GM23338 (cell line): Measurements from ENCODE around the gene RABL6. TPM values are rescaled to one million over a fixed set of nuclear protein-coding genes. Genes with fewer than 3 reads are reported as not detected.

ENCODE experiments used
- ATAC-seq: fragments of 200-7000 bp; cut with Tn5 transposase; 3 replicates; pipeline ENCODE4 v1.9.1; 2020
- DNase-seq: peaks from one replicate; pipeline ENCODE4 v3.0.0-alpha.2; 2015; ENCODE audit warnings: low spot score
- H2AFZ ChIP-seq: fragments of 200-600 bp; sonication (generic); 2 replicates; pipeline ENCODE4 v1.8.0; 2016; ENCODE audit warnings: antibody characterized with exemption, mild to moderate bottlenecking, moderate library complexity
- H3F3A ChIP-seq: fragments of 200-600 bp; sonication (generic); replicated peaks from 2 replicates; pipeline ENCODE4 v1.8.0; 2017; ENCODE audit warnings: antibody characterized with exemption, mixed run types, low read depth
- H3K27ac ChIP-seq: fragments of 200-600 bp; sonication (generic); 2 replicates; pipeline ENCODE4 v1.6.1; 2016; ENCODE audit warnings: low read depth
- H3K27me3 ChIP-seq: fragments of 200-600 bp; sonication (generic); 2 replicates; pipeline ENCODE4 v1.8.0; 2016; ENCODE audit warnings: mild to moderate bottlenecking, mixed run types, moderate library complexity; ENCODE audit not compliant: insufficient read depth
- H3K36me3 ChIP-seq: fragments of 200-600 bp; sonication (generic); 2 replicates; pipeline ENCODE4 v1.8.0; 2016; ENCODE audit warnings: mild to moderate bottlenecking; ENCODE audit not compliant: insufficient read depth
- H3K4me1 ChIP-seq: fragments of 200-600 bp; sonication (generic); 2 replicates; pipeline ENCODE4 v1.8.0; 2016; ENCODE audit warnings: mild to moderate bottlenecking, moderate library complexity; ENCODE audit not compliant: insufficient read depth
- H3K4me2 ChIP-seq: fragments of 200-600 bp; sonication (generic); 2 replicates; pipeline ENCODE4 v1.7.1; 2017; ENCODE audit warnings: mixed run types
- H3K4me3 ChIP-seq: fragments of 200-600 bp; sonication (generic); 2 replicates; pipeline ENCODE4 v1.6.1; 2016; ENCODE audit warnings: mixed run types
- H3K79me2 ChIP-seq: fragments of 200-600 bp; sonication (generic); replicated peaks from 2 replicates; pipeline ENCODE4 v1.8.0; 2017; ENCODE audit warnings: mild to moderate bottlenecking; ENCODE audit not compliant: insufficient read depth
- H3K9me2 ChIP-seq: fragments of 200-600 bp; sonication (generic); 2 replicates; pipeline ENCODE4 v1.8.0; 2017; ENCODE audit not compliant: insufficient read depth
- H4K20me1 ChIP-seq: fragments of 200-600 bp; sonication (generic); replicated peaks from 2 replicates; pipeline ENCODE4 v1.8.0; 2017; ENCODE audit warnings: mild to moderate bottlenecking; ENCODE audit not compliant: insufficient read depth
- H3K27ac Mint-ChIP-seq: 2 replicates; pipeline ENCODE4 v1.8.0; 2020; ENCODE audit warnings: inconsistent platforms, mild to moderate bottlenecking, moderate library complexity, mixed read lengths
- H3K27me3 Mint-ChIP-seq: 3 replicates; pipeline ENCODE4 v1.8.0; 2022; ENCODE audit warnings: low read depth, mild to moderate bottlenecking, moderate library complexity, mixed read lengths, inconsistent platforms; ENCODE audit not compliant: insufficient read depth, poor library complexity
- H3K36me3 Mint-ChIP-seq: 3 replicates; pipeline ENCODE4 v1.8.0; 2021; ENCODE audit warnings: low read depth, mild to moderate bottlenecking, inconsistent platforms, moderate library complexity, mixed read lengths
- H3K4me1 Mint-ChIP-seq: 3 replicates; pipeline ENCODE4 v1.8.0; 2020; ENCODE audit warnings: mild to moderate bottlenecking, inconsistent platforms, mixed read lengths
- H3K4me3 Mint-ChIP-seq: 3 replicates; pipeline ENCODE4 v1.8.0; 2021; ENCODE audit warnings: moderate library complexity, mild to moderate bottlenecking, inconsistent platforms, mixed read lengths
- H3K9me3 Mint-ChIP-seq: 3 replicates; pipeline ENCODE4 v1.8.0; 2020; ENCODE audit warnings: moderate library complexity, mild to moderate bottlenecking, inconsistent platforms, mixed read lengths
- CREB1 ChIP-seq: fragments of 250-450 bp; sonication (Bioruptor Pico); IDR thresholded peaks from 2 replicates; pipeline ENCODE4 v1.5.0; 2020; ENCODE audit warnings: low read depth, mild to moderate bottlenecking, moderate library complexity
- ETS1 ChIP-seq: IDR thresholded peaks from 2 replicates; pipeline ENCODE4 v1.6.1; 2016; ENCODE audit warnings: antibody characterized with exemption
- EZH2phosphoT487 ChIP-seq: fragments of 200-600 bp; sonication (generic); IDR thresholded peaks from one replicate; pipeline ENCODE4 v1.8.1; 2018; ENCODE audit warnings: antibody characterized with exemption; ENCODE audit not compliant: unreplicated experiment
- NANOG ChIP-seq: IDR thresholded peaks from 2 replicates; pipeline ENCODE4 v1.6.1; 2016; ENCODE audit warnings: antibody characterized with exemption, borderline replicate concordance
- POLR2AphosphoS5 ChIP-seq: IDR thresholded peaks from 2 replicates; pipeline ENCODE4 v1.6.1; 2016; ENCODE audit warnings: antibody characterized with exemption, low read depth
- REST ChIP-seq: IDR thresholded peaks from one replicate; pipeline ENCODE4 v1.6.1; 2018; ENCODE audit warnings: antibody characterized with exemption; ENCODE audit not compliant: unreplicated experiment
- ZNF114 ChIP-seq: fragments of 250-450 bp; sonication (Bioruptor Pico); IDR thresholded peaks from 2 replicates; pipeline ENCODE4 v1.5.0; 2020; ENCODE audit warnings: mild to moderate bottlenecking, moderate library complexity
- polyA plus RNA-seq: library from polyadenylated mRNA; unstranded; fragments of >200 nt; fragmentation: Nextera tagmentation; extraction: Ambion mirVana; gene quantifications from 2 replicates; pipeline ENCODE4 v1.2.1, GENCODE V29; 2016
- total RNA-seq: library from RNA; depleted of rRNA; stranded (reverse); fragments of >200 nt; shearing (Covaris generic); gene quantifications from 2 replicates; pipeline ENCODE4 v1.2.3, GENCODE V29; 2014
- TF ChIP-seq, protein P1 (sequence below): fragments of 250-450 bp; sonication (Bioruptor Pico); IDR thresholded peaks from 2 replicates; pipeline ENCODE4 v1.5.0; 2020; ENCODE audit warnings: mild to moderate bottlenecking, moderate library complexity
- TF ChIP-seq, protein P2 (sequence below), 2 experiments: fragments of 200-600 bp in 1 of 2; sonication (generic) in 1 of 2; conservative IDR thresholded peaks; 2 replicates each; pipeline versions ENCODE4 v1.5.1 to v1.6.1; 2016 to 2017; ENCODE audit warnings: antibody characterized with exemption in 2 of 2, low read depth in 2 of 2, mild to moderate bottlenecking in 2 of 2, moderate library complexity in 1 of 2

The RABL6 gene
- total and polyA plus RNA-seq, 2 experiments from 2014 or later = 59.1 to 127 TPM

GRCh38 chr9:136857166-136857565, 49.4 kb downstream of the RABL6 start:
- Histone ChIP-seq H3K4me1 (no peaks in the 10 kb centered on the region), H3K9me2 (no peaks in the 10 kb centered on the region), H3K4me2 (no peak overlapping the region), H4K20me1 (0 out of 2 replicates have a peak, but pooled peaks cover 5% of the 10 kb centered on the region), H3K27me3 (no peaks in the 10 kb centered on the region), H3K27ac (no peak overlapping the region), H3K4me3 (no peak overlapping the region), H3F3A (no peaks in the 10 kb centered on the region), H2AFZ (no peak overlapping the region), H3K36me3 (0 out of 2 replicates have a peak, but pooled peaks cover under 1% of the 10 kb centered on the region), H3K79me2 (no peaks in the 10 kb centered on the region)
- ATAC-seq (no peak), DNase-seq (no peak)
- Mint-ChIP-seq H3K9me3 (no peaks in the 10 kb centered on the region), H3K27me3 (no peaks in the 10 kb centered on the region), H3K4me1 (no peaks in the 10 kb centered on the region), H3K36me3 (peaks cover 11% of the 10 kb centered on the region; the same call in 2 of the 3 replicates), H3K4me3 (no peak overlapping the region), H3K27ac (no peak overlapping the region)
- TF ChIP-seq REST (no peak), CREB1 (no peak), ETS1 (no peak), ZNF114 (no peak), EZH2phosphoT487 (no peak), NANOG (no peak), POLR2AphosphoS5 (no peak)
- TF ChIP-seq, protein P1, sequence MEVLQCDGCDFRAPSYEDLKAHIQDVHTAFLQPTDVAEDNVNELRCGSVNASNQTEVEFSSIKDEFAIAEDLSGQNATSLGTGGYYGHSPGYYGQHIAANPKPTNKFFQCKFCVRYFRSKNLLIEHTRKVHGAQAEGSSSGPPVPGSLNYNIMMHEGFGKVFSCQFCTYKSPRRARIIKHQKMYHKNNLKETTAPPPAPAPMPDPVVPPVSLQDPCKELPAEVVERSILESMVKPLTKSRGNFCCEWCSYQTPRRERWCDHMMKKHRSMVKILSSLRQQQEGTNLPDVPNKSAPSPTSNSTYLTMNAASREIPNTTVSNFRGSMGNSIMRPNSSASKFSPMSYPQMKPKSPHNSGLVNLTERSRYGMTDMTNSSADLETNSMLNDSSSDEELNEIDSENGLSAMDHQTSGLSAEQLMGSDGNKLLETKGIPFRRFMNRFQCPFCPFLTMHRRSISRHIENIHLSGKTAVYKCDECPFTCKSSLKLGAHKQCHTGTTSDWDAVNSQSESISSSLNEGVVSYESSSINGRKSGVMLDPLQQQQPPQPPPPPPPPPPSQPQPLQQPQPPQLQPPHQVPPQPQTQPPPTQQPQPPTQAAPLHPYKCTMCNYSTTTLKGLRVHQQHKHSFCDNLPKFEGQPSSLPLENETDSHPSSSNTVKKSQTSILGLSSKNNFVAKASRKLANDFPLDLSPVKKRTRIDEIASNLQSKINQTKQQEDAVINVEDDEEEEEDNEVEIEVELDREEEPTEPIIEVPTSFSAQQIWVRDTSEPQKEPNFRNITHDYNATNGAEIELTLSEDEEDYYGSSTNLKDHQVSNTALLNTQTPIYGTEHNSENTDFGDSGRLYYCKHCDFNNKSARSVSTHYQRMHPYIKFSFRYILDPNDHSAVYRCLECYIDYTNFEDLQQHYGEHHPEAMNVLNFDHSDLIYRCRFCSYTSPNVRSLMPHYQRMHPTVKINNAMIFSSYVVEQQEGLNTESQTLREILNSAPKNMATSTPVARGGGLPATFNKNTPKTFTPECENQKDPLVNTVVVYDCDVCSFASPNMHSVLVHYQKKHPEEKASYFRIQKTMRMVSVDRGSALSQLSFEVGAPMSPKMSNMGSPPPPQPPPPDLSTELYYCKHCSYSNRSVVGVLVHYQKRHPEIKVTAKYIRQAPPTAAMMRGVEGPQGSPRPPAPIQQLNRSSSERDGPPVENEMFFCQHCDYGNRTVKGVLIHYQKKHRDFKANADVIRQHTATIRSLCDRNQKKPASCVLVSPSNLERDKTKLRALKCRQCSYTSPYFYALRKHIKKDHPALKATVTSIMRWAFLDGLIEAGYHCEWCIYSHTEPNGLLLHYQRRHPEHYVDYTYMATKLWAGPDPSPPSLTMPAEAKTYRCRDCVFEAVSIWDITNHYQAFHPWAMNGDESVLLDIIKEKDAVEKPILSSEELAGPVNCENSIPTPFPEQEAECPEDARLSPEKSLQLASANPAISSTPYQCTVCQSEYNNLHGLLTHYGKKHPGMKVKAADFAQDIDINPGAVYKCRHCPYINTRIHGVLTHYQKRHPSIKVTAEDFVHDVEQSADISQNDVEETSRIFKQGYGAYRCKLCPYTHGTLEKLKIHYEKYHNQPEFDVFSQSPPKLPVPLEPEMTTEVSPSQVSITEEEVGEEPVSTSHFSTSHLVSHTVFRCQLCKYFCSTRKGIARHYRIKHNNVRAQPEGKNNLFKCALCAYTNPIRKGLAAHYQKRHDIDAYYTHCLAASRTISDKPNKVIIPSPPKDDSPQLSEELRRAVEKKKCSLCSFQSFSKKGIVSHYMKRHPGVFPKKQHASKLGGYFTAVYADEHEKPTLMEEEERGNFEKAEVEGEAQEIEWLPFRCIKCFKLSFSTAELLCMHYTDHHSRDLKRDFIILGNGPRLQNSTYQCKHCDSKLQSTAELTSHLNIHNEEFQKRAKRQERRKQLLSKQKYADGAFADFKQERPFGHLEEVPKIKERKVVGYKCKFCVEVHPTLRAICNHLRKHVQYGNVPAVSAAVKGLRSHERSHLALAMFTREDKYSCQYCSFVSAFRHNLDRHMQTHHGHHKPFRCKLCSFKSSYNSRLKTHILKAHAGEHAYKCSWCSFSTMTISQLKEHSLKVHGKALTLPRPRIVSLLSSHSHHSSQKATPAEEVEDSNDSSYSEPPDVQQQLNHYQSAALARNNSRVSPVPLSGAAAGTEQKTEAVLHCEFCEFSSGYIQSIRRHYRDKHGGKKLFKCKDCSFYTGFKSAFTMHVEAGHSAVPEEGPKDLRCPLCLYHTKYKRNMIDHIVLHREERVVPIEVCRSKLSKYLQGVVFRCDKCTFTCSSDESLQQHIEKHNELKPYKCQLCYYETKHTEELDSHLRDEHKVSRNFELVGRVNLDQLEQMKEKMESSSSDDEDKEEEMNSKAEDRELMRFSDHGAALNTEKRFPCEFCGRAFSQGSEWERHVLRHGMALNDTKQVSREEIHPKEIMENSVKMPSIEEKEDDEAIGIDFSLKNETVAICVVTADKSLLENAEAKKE = no peak
- TF ChIP-seq, protein P2, sequence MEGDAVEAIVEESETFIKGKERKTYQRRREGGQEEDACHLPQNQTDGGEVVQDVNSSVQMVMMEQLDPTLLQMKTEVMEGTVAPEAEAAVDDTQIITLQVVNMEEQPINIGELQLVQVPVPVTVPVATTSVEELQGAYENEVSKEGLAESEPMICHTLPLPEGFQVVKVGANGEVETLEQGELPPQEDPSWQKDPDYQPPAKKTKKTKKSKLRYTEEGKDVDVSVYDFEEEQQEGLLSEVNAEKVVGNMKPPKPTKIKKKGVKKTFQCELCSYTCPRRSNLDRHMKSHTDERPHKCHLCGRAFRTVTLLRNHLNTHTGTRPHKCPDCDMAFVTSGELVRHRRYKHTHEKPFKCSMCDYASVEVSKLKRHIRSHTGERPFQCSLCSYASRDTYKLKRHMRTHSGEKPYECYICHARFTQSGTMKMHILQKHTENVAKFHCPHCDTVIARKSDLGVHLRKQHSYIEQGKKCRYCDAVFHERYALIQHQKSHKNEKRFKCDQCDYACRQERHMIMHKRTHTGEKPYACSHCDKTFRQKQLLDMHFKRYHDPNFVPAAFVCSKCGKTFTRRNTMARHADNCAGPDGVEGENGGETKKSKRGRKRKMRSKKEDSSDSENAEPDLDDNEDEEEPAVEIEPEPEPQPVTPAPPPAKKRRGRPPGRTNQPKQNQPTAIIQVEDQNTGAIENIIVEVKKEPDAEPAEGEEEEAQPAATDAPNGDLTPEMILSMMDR (conservative IDR thresholded peaks at IDR 0.05; ENCODE audit: low read depth in 2 of 2) = no peak
